ENCODE data around the gene DCHS2.

DCHS2 gene

GRCh38 chr4:154414796-154415195, 76.8 kb downstream of the DCHS2 start:
- TF ChIP-seq, protein P1, sequence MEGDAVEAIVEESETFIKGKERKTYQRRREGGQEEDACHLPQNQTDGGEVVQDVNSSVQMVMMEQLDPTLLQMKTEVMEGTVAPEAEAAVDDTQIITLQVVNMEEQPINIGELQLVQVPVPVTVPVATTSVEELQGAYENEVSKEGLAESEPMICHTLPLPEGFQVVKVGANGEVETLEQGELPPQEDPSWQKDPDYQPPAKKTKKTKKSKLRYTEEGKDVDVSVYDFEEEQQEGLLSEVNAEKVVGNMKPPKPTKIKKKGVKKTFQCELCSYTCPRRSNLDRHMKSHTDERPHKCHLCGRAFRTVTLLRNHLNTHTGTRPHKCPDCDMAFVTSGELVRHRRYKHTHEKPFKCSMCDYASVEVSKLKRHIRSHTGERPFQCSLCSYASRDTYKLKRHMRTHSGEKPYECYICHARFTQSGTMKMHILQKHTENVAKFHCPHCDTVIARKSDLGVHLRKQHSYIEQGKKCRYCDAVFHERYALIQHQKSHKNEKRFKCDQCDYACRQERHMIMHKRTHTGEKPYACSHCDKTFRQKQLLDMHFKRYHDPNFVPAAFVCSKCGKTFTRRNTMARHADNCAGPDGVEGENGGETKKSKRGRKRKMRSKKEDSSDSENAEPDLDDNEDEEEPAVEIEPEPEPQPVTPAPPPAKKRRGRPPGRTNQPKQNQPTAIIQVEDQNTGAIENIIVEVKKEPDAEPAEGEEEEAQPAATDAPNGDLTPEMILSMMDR (IDR thresholded peaks at IDR 0.05): no peak
- Histone ChIP-seq H3K9me3 (no peaks in the 10 kb centered on the region), H3K27me3 (peaks cover 42% of the 10 kb centered on the region), H3K27ac (no peak overlapping the region), H3K4me3 (ENCODE audit: low read depth in 1 of 2, low read length in 1 of 2) (no peak overlapping the region), H3K36me3 (no peaks in the 10 kb centered on the region), H3K4me1 (ENCODE audit: control insufficient read depth in 1 of 2, insufficient read depth in 1 of 2, low read depth in 1 of 2, low read length in 1 of 2) (no peaks in the 10 kb centered on the region)

DNA sequence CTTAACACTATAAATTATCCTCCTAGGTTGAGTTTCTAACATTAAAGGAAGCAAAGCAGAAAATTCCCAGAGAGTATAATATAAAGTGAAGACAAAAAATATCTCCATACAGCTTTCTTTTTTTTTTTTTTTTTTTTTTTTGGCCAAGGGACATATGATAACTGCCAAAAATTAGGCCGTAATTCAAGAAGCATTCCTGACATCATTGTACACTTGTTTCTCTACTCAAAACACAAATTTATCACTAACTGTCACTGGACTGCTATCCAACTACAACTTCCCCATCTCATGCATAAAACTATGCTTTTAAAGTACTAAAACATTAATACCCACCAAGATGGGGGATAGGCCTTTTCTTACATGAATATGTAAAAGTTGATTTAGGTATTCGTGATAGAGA, 77.2 kb downstream of the DCHS2 start:
- Histone ChIP-seq H3K27ac (no peak overlapping the region), H3K4me3 (ENCODE audit: low read depth in 1 of 2, low read length in 1 of 2) (no peak overlapping the region), H3K27me3 (peaks cover 42% of the 10 kb centered on the region), H3K4me1 (ENCODE audit: control insufficient read depth in 1 of 2, insufficient read depth in 1 of 2, low read depth in 1 of 2, low read length in 1 of 2) (no peaks in the 10 kb centered on the region), H3K36me3 (no peaks in the 10 kb centered on the region), H3K9me3 (no peaks in the 10 kb centered on the region)
- TF ChIP-seq, protein P1 (IDR thresholded peaks at IDR 0.05): no peak

GRCh38 chr4:154407443-154407842, 84.2 kb downstream of the DCHS2 start:
- TF ChIP-seq, protein P1 (IDR thresholded peaks at IDR 0.05): no peak

DNA sequence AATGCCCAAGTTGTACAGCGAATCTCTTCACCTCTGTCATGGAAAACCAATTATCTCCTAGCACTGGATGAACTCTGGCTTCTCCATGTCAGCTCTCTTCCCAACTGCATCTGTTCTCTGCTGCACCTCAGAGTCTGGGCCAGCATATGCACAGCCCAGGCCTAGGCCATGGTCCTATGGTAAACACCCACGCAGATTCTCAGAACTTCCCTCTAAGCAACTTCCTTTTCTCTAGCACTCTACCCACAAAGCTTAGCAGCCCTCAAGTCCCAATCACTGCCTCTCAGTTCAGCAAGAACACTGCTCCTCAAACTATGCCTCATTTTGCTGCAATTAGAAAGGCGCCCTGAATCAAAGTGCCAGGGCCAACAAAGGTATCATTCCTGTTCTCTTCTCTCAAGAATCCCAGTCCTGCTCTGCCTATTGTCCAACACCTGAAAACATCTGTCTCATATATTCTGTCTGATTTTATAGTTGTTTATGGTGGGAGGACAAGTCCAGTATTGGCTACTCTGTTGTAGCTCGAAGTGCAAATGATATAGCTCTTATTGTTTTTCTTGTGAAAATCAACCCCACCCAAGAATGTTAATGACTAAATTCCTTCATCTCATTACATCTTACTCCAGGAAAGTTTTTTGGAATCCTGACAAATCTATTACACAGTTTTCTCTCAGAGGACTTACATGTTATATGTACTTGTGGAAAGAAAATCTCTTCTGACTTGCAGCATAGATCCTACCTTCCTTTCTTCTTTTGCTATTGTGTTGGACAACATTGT, 85.4 kb downstream of the DCHS2 start:
- no peaks in the 10 kb centered on the region for H3K9me3 ChIP-seq
- no peak overlapping the region for H3K4me3 ChIP-seq (ENCODE audit: low read depth in 1 of 2, low read length in 1 of 2)
- H3K27me3 ChIP-seq: no peaks in the 10 kb centered on the region
- no peaks in the 10 kb centered on the region for H3K4me1 ChIP-seq (ENCODE audit: control insufficient read depth in 1 of 2, insufficient read depth in 1 of 2, low read depth in 1 of 2, low read length in 1 of 2)
- TF ChIP-seq, protein P1 (IDR thresholded peaks at IDR 0.05): no peak
- H3K27ac ChIP-seq: no peak overlapping the region
- no peaks in the 10 kb centered on the region for H3K36me3 ChIP-seq

More at GRCh38 chr4:154407443-154407842, 84.2 kb downstream of the DCHS2 start:
- Histone ChIP-seq H3K9me3 (no peaks in the 10 kb centered on the region), H3K4me3 (ENCODE audit: low read depth in 1 of 2, low read length in 1 of 2) (no peak overlapping the region), H3K27ac (no peak overlapping the region), H3K36me3 (no peaks in the 10 kb centered on the region), H3K27me3 (no peaks in the 10 kb centered on the region), H3K4me1 (ENCODE audit: control insufficient read depth in 1 of 2, insufficient read depth in 1 of 2, low read depth in 1 of 2, low read length in 1 of 2) (no peaks in the 10 kb centered on the region)

DNA sequence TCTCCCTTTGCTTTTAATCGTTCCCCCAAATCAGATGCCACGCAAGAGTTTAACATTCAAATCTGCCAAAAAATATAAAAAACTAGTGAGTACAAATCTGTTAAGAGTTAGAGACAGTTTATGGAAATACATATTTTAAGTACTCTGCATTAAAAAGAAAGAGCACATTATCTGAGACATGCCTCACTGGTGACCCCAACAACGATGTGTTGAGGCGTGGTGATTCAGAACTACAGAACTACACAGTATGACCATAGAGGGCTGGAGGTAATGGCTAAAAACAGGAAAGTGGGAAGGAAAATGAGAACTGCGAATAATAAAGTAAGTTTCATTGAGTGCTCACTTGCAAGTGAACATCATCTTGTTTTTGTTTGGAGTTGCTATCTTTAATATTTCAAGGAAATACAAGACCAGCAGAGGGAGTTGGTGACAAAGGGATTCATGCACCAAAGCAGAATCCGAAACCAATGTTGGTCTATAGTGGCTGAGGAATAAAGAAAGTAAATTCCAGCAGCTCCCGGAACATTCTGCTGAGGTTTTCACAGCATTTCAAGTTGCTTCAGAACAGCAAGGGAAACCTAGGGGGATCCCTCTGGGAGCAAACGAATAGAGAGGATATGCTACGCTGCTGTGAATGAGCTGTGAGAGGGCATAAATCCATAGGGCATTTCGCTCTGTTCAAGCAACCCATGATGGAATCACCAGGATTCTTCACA, 92.2 kb downstream of the DCHS2 start:
- Histone ChIP-seq H3K4me3 (ENCODE audit: low read depth in 1 of 2, low read length in 1 of 2) (no peak overlapping the region), H3K27ac (no peak overlapping the region), H3K9me3 (no peaks in the 10 kb centered on the region), H3K36me3 (no peaks in the 10 kb centered on the region), H3K27me3 (no peaks in the 10 kb centered on the region), H3K4me1 (ENCODE audit: control insufficient read depth in 1 of 2, insufficient read depth in 1 of 2, low read depth in 1 of 2, low read length in 1 of 2) (no peaks in the 10 kb centered on the region)
- TF ChIP-seq, protein P1 (IDR thresholded peaks at IDR 0.05): no peak
